Effector memory CD4-positive, alpha-beta T cell (primary cell): ENCODE measurements around the gene ADPGK.

Experiments
- DNase-seq, 3 donors: peaks; one replicate each; pipeline ENCODE4 v3.0.0-alpha.2; 2020
- H3K27ac ChIP-seq: 2 replicates; pipeline ENCODE4 v1.7.0; 2013; ENCODE audit warnings: mild to moderate bottlenecking, low read length, moderate library complexity; ENCODE audit not compliant: insufficient read depth, poor library complexity, severe bottlenecking
- H3K27me3 ChIP-seq: replicated peaks from 2 replicates; pipeline ENCODE4 v1.7.0; 2013; ENCODE audit warnings: mild to moderate bottlenecking, low read length; ENCODE audit not compliant: insufficient read depth, control insufficient read depth, poor library complexity, severe bottlenecking
- H3K36me3 ChIP-seq: 2 replicates; pipeline ENCODE4 v1.7.0; 2013; ENCODE audit warnings: mild to moderate bottlenecking, low read length, moderate library complexity; ENCODE audit not compliant: control insufficient read depth, insufficient read depth
- H3K4me1 ChIP-seq: 2 replicates; pipeline ENCODE4 v1.7.0; 2013; ENCODE audit warnings: low read length, mild to moderate bottlenecking; ENCODE audit not compliant: control insufficient read depth, insufficient read depth, poor library complexity, severe bottlenecking
- H3K4me3 ChIP-seq: 2 replicates; pipeline ENCODE4 v1.7.0; 2013; ENCODE audit warnings: low read length, low read depth, mild to moderate bottlenecking; ENCODE audit not compliant: insufficient read depth, poor library complexity, severe bottlenecking
- H3K9me3 ChIP-seq: 2 replicates; pipeline ENCODE4 v1.7.0; 2013; ENCODE audit warnings: mild to moderate bottlenecking, low read length, moderate library complexity; ENCODE audit not compliant: control insufficient read depth
- total RNA-seq, 3 donors: gene quantifications; one replicate each; lab custom pipeline; 2026; lab: John Stamatoyannopoulos, UW

ADPGK gene
- 106 to 130 (median 109) reads per million in 3 donors for total RNA-seq

DNA sequence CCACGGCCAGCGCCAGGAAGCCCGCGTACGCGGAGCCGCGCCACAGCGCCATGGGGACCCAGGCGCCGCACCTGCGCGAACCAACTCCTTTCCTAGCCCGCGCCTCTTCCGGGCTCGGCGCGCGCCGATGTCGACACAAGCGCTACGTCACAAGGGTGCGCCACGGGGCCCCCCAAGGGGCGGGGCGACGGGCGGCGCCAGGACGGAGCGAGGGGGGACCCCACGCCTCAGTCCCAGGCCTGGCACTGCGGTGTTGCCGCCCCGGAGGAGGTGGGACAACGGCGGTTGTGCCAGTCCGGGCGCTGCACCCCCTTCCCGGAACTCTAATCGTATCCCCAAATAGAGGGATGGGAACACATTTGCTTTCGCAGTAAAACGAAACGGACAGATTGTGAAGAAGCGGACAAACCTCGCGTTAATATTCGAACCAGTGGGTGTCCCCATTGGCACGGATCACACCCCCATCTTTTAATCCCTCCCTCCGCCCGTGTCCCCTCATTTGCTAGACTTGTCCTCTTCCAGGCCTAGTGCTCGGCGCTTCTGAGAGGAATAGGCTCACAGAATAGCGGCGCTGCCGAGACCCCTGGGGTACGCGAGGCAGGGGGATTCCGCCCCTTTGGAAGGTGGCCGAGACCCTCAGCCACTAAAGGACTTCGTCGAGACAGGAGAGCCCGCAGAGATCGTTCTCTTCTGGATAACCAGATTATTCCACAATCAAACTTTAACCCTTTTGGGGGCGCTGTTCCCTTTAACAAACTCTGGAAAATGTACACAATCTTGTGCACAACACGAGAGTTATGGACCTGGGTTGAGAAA, at the start of gene ADPGK:
TSS of gene ADPGK (minus strand) at position 119 of the 816 bp plus-strand sequence. CDS start at position 52, 67 bp downstream.
- H3K4me1 ChIP-seq: peaks cover 25% of the 10 kb centered on the region
- H3K9me3 ChIP-seq: no peaks in the 10 kb centered on the region

DNA sequence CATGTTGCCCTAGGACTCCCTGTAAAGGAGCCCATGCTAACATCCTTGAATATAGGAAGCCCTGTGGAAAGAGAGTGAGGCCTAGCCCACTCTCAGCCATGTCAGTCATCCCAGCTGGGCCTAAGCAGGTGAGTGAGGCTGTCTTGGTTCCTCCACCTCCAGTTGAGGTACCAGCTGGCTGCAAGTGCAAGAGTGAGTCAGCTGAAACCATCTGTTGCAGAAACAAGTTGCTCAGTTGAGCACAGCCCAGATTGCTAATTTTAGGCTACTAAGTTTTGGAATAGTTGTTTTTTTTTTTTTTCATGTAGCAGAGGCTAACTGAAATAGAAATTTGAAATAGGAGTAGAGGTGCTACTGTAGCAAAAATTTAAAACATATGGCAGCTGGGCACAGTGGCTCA, 43.7 kb upstream of the ADPGK start:
- DNase-seq: no peak
- Histone ChIP-seq H3K9me3 (no peaks in the 10 kb centered on the region), H3K4me1 (no peaks in the 10 kb centered on the region), H3K27ac (no peak overlapping the region), H3K4me3 (no peak overlapping the region), H3K36me3 (no peaks in the 10 kb centered on the region), H3K27me3 (peaks cover 5% of the 10 kb centered on the region)

More for the DNA sequence above, at the start of gene ADPGK:
- H3K36me3 ChIP-seq: peaks cover 2% of the 10 kb centered on the region
- peak within 1 kb of the TSS; percentile 94 for H3K27ac ChIP-seq
- H3K27me3 ChIP-seq: no peaks in the 10 kb centered on the region
- peak; percentile 91 to 93 (median 93) for DNase-seq
- peak within 1 kb of the TSS; percentile 90 for H3K4me3 ChIP-seq

DNA sequence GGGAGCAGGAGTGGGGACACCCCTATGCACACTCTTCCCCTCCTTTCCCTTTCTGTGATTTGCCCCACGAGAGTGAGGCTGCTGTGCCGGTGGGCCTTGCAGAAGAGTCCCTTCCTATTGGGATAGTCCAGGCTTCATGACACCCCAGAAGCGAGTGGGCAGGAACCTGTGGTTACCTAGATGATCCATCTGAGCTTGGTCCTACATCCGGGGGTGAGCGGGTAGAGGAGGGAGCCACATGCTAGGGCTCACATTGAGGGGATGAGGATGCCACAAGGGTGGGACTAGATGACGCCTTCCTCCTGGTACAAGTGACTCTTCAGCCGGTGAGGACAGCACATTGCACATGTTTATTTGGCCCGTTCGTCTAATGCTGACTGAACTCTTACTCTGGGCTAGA, 43.1 kb upstream of the ADPGK start:
- Histone ChIP-seq H3K4me3 (no peak overlapping the region), H3K27me3 (peaks cover 5% of the 10 kb centered on the region), H3K27ac (no peak overlapping the region), H3K4me1 (no peaks in the 10 kb centered on the region), H3K9me3 (no peaks in the 10 kb centered on the region), H3K36me3 (no peaks in the 10 kb centered on the region)
- no peak for DNase-seq

DNA sequence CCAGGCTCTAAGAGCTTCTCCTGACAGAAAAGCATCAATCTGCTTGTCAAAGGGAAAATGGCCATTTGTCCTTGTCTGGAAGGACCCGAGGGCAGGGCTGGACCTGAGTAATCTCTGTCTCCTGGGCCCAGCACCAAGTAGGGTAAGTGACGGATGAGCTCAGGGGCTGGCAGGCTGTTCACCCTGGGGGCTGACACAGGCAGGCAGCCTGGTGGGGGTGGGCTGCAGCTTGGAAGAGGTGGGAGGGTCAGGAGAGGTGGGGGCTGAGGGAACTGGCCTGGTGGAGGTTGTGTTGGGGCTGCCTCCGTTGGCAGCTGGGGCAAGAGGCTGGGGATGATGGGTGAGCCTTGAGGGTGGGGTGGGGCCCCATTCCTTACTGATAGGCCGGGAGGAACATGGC, 42.3 kb upstream of the ADPGK start:
- H3K4me1 ChIP-seq: no peaks in the 10 kb centered on the region
- H3K36me3 ChIP-seq: no peaks in the 10 kb centered on the region
- no peak for DNase-seq
- no peaks in the 10 kb centered on the region for H3K9me3 ChIP-seq
- no peak overlapping the region for H3K4me3 ChIP-seq
- H3K27ac ChIP-seq: no peak overlapping the region
- no peaks in the 10 kb centered on the region for H3K27me3 ChIP-seq

DNA sequence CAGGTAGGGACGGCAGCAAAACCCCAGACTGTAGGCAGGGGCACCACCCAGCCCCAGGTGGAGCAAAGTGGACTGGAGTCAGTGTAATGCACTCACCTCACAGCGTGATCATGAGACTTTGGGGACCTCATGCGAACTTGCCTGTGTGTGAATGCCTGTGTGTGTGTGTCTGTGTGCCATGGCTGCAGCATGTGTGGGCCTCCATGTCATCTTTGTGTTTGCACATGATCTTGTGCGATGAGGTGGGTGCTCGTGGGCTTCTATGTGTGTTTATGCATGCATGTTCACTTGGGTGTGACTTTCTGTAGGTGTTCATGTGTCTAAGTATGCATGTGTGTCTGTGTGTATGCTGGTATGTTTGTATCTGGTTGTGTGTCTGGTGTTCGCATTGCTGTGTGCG, 41.2 kb upstream of the ADPGK start:
- Histone ChIP-seq H3K27ac (no peak overlapping the region), H3K4me1 (no peaks in the 10 kb centered on the region), H3K4me3 (no peak overlapping the region), H3K27me3 (no peaks in the 10 kb centered on the region), H3K36me3 (no peaks in the 10 kb centered on the region), H3K9me3 (no peaks in the 10 kb centered on the region)
- DNase-seq: no peak

DNA sequence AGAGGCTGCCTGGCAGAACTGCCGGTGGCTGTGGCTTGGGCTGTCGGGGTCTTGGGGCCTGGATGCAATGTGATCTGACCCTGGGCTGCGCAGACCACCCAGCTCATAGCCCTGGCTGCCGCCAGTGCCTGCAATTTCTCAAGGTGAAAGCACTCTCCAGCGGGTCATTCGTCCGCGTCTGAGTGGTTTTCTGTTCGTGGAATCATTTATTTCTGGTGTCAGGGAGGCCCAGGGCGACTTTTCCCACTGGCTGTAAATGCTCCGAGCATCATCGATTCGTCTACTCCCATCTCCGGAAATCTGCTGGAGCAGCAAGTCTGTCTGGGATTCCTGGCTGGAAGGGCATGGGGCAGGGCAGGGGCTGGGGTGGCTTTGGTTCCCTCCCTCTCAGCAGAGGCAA, 40.6 kb upstream of the ADPGK start:
- Histone ChIP-seq H3K9me3 (no peaks in the 10 kb centered on the region), H3K4me3 (no peak overlapping the region), H3K27ac (no peak overlapping the region), H3K27me3 (no peaks in the 10 kb centered on the region), H3K36me3 (no peaks in the 10 kb centered on the region), H3K4me1 (no peaks in the 10 kb centered on the region)
- DNase-seq: no peak

DNA sequence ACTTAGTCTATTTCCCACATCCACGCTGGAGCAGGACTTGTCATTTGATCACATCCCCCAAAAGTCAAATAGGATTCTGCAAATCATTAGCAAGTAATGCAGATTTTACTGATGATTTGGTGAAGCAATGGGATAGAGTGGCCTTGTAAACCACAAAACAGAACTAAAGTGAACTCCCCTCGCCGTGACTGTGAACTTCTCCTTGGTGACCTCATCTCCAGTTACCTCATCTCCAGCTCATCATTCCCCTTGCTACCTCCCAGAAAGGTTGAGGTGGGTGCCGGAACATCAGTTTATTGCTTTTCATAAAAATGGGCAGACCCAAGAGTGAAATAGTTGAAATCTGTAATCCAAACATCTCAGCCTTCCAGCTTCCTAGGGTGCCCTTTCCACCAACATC, 36.7 kb upstream of the ADPGK start:
- no peaks in the 10 kb centered on the region for H3K36me3 ChIP-seq
- H3K4me1 ChIP-seq: no peaks in the 10 kb centered on the region
- DNase-seq: no peak
- no peak overlapping the region for H3K4me3 ChIP-seq
- H3K27ac ChIP-seq: no peak overlapping the region
- no peaks in the 10 kb centered on the region for H3K9me3 ChIP-seq
- no peaks in the 10 kb centered on the region for H3K27me3 ChIP-seq

DNA sequence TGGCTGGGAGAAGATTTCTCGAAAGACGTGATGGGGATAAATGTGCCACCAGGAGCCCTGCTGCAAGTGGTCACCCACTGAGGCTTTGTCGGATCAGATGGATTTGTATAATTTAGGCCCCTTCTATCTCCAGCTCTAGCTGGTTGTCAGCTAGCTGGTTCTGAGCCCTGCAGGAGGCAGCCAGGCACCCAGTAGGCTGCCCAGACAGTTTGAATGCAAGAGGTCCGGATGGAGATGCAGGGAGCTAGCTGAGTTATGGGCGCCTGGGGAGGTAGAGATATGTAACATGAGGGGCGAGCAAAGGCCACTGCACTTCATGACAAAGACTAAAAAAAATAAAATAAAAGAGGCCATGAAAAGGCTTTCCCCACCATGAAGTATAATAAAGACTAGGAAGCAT, 35.1 kb upstream of the ADPGK start:
- H3K9me3 ChIP-seq: no peaks in the 10 kb centered on the region
- no peaks in the 10 kb centered on the region for H3K27me3 ChIP-seq
- no peaks in the 10 kb centered on the region for H3K4me1 ChIP-seq
- H3K4me3 ChIP-seq: no peak overlapping the region
- no peak for DNase-seq
- H3K27ac ChIP-seq: no peak overlapping the region
- no peaks in the 10 kb centered on the region for H3K36me3 ChIP-seq

DNA sequence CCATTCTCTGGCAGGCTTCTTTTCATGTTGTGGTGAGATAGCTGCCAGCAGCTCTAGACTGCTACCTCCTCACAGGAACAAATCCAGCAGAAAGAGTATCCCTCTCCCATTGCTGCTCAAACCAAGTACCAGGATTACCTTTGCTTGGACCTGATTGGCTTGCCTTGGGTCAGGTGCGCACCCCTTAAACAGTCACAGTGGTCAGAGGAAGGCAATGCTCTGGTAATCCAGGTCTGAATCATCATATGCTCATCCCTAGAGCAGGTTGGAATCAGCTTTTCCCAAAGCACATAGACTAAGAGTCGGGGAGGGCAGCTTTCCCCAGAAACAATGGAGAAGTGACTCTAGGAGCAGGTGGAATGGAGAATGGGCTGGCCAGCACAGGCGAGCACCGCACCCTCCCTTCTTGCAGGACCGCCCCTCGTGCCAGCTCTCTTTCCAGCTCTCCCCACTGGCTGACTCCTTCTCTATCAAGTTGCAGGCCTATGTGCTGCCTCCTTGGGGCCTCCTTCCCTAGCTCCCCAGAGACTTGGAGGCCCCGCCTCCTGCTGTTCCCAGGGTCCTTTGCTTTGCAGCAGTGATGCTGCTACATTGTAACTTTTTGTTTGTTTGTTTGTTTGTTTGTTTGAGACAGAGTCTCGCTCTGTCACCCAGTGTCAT, 29.9 kb upstream of the ADPGK start:
- Histone ChIP-seq H3K9me3 (no peaks in the 10 kb centered on the region), H3K27ac (no peak overlapping the region), H3K36me3 (no peaks in the 10 kb centered on the region), H3K27me3 (no peaks in the 10 kb centered on the region), H3K4me3 (no peak overlapping the region), H3K4me1 (no peaks in the 10 kb centered on the region)
- DNase-seq: no peak

DNA sequence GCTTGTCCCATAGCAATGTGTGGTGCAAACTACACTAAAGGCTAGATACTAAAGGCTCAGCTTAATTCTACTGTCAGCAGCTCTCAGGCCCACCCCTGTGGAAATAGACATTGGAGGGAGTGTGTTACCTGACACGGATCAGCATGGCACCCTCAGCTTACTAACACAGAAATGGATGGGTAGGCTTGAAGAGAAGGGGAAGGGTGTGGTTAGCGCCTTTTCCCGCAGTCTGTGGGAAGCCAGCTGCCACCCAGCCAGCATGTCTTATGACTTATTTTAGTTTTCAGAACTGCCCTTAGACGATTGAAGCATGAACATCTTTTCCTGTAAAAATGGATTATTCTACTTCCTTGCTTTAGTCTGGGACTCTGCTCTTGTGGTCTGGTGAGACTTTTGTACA, 25.8 kb upstream of the ADPGK start:
- no peak overlapping the region for H3K4me3 ChIP-seq
- H3K27ac ChIP-seq: no peak overlapping the region
- H3K27me3 ChIP-seq: no peaks in the 10 kb centered on the region
- DNase-seq: no peak
- no peaks in the 10 kb centered on the region for H3K4me1 ChIP-seq
- H3K36me3 ChIP-seq: no peaks in the 10 kb centered on the region
- H3K9me3 ChIP-seq: no peaks in the 10 kb centered on the region
